HEK293 (cell line): ENCODE data around the gene BARD1.

ENCODE experiments used
- CTCF ChIP-seq: fragments of 450-650 bp; formaldehyde crosslinking; IDR thresholded peaks from 2 replicates; pipeline ENCODE4 v1.5.1; 2016; ENCODE audit warnings: missing biosample characterization, missing genetic modification characterization
- GLI4 ChIP-seq: fragments of 450-650 bp; formaldehyde crosslinking; IDR thresholded peaks from 2 replicates; pipeline ENCODE4 v1.5.1; 2016; ENCODE audit warnings: missing biosample characterization, missing genetic modification characterization
- TF ChIP-seq, protein P1 (sequence below): fragments of 450-650 bp; formaldehyde crosslinking; IDR thresholded peaks from 2 replicates; pipeline ENCODE4 v1.5.1; 2016; ENCODE audit warnings: missing biosample characterization, missing genetic modification characterization

DNA sequence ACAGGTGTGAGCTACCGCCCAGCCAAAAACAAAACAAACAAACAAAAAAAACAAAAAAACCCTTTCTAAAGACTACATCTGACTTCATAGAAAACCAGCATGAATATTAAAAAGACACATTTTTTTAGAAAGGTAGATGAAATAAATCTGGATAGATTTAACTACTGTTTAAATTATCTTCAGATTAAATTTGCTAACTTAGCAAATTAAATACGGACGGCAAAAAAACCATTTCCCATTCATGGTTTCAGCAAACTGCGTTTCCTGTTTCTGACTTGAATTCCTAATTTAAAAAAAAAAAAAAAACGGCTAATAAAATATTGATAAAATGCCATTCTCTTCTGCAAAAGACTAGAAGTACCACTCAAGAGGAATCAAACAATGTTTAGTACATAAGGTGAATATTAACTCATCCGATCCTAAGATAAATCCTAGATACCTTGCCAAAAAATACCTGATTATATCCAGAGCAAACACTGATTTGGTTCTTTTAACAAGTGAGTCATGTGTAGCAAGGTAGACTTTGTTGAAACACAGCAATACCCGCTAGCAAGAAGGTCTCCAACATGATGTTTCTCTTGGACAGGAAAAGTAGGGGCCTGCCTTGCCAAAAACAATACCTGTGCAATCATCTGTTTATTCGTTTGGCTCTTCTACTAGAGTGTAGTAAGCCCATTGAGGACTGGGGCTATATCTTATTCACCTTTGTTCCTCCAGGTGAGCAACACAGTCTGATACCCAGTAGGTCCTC lies 96.2 kb downstream of the BARD1 start:
- TF ChIP-seq GLI4 (tag by site-specific recombination) (no peak), CTCF (tag by site-specific recombination) (no peak)
- TF ChIP-seq, protein P1, sequence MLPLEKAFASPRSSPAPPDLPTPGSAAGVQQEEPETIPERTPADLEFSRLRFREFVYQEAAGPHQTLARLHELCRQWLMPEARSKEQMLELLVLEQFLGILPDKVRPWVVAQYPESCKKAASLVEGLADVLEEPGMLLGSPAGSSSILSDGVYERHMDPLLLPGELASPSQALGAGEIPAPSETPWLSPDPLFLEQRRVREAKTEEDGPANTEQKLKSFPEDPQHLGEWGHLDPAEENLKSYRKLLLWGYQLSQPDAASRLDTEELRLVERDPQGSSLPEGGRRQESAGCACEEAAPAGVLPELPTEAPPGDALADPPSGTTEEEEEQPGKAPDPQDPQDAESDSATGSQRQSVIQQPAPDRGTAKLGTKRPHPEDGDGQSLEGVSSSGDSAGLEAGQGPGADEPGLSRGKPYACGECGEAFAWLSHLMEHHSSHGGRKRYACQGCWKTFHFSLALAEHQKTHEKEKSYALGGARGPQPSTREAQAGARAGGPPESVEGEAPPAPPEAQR (tag by site-specific recombination) = no peak
